ENCODE results near the gene HDHD5. TPM values are rescaled to one million over a fixed set of nuclear protein-coding genes. Genes with fewer than 3 reads are reported as not detected.

The HDHD5 gene
- total and polyA plus RNA-seq, 11 donors: 31.8 to 72.1 (median 49.0) TPM

GRCh38 chr22:17120711-17121232 lies 38.3 kb downstream of the HDHD5 start:
- 0 to 1% (median 0%) methylated on average over 21 to 70 of the region's 70 CpGs for WGBS, 4 donors
- Histone ChIP-seq H3K27ac (peak overlapping the region; percentile 46 to 87 (median 64)), H3K36me3 (no peaks in the 10 kb centered on the region), H3K27me3 (peaks cover 0 to 13% (median 0%) of the 10 kb centered on the region in 9 donors), H3K4me3 (peak overlapping the region; percentile 55 to 79 (median 65)), H3K4me1 (peaks cover 0 to 48% (median 19%) of the 10 kb centered on the region in 12 donors), H3K9me3 (no peaks in the 10 kb centered on the region)
- DNase-seq (peak in 1 of 5 donors; percentile 64), ATAC-seq (peak in 1 of 4 donors; percentile 17)
- intact Hi-C loops (cut with DNase I): loop anchor here in 4 of 10 donors (1.0 to 5.0 kb wide), 6 partner anchors 11 to 52 kb away; partner anchors contain the start of gene HDHD5 (in 2 of the 4)
- TF ChIP-seq CTCF (IDR thresholded peaks at IDR 0.05) (no peak), POLR2A (IDR thresholded peaks at IDR 0.05) (no peak)

DNA sequence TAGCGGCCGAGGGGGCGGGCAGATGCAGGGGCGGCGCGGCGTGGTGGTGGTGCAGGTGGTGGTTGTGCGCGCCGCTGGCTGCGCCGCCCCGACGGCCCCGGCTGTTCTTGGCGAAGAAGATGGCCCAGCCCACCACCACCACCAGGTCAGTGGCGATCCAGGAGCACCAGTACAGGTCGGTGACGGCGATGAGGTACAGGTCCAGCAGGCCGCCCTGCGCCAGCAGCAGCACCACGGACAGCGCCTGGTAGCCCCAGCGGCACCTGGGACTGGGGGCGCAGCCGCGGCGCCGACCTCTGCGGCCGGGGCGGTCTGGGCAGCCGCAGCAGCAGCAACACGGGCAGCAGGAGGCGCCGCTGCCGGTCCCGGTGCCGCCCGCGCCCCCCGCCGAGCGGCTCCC lies 38.8 kb downstream of the HDHD5 start:
- H3K4me3 ChIP-seq: peak overlapping the region in 8 of 12 donors; percentile 16 to 79 (median 63)
- intact Hi-C loops (cut with DNase I): loop anchor here in 4 of 10 donors (2.0 to 5.0 kb wide), 5 partner anchors 37 to 53 kb away; partner anchors contain the start of gene HDHD5 (in 2 of the 4)
- peaks cover 0 to 13% (median 0%) of the 10 kb centered on the region in 9 donors for H3K27me3 ChIP-seq
- peaks cover 0 to 51% (median 19%) of the 10 kb centered on the region in 12 donors for H3K4me1 ChIP-seq
- WGBS, 4 donors: 0 to 4% (median 3%) methylated on average over 18 to 45 of the region's 45 CpGs
- ATAC-seq (peak in 3 of 4 donors; percentile 26 to 59 (median 51)), DNase-seq (peak; percentile 54 to 84 (median 74))
- peak overlapping the region in 1 of 12 donors; percentile 75 for H3K27ac ChIP-seq
- H3K9me3 ChIP-seq: no peaks in the 10 kb centered on the region
- H3K36me3 ChIP-seq: no peaks in the 10 kb centered on the region
- TF ChIP-seq CTCF (IDR thresholded peaks at IDR 0.05) (no peak), POLR2A (IDR thresholded peaks at IDR 0.05) (no peak)

DNA sequence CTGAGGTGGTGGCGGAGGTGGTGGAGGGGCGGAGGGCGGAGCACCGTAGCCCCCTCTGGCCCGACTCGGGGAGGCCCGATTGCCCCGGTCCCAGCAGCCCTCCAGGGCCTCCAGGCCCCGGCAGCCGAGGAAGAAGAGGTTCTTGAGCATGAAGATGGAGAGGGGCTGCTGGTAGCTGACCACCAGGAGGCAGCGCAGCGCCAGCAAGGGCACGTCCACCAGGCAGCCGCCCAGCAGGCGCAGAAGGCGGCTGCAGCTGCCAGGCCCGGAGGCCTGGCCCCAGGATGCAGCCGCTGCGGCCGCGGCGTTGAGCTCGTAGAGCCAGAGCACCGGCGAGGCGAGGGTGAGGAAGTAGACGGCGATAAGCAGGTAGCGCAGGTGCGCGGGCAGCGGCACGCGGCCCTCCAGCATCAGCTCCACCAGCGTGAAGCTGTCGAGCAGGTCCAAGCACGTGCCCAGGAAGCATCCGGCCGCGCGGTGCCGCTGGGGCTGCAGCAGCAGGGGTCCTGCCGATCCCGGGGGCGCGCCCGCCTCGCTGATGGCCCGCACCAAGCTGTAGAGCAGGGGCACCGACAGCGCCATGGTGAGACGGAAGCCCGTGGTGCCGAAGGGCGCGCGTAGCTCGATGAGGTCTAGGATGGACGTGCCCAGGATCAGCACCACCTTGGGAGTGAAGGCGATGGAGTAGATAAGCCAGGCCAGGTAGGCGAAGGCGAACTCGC lies 39.4 kb downstream of the HDHD5 start:
- 39 to 59% (median 43%) methylated on average over 26 to 63 of the region's 63 CpGs for WGBS, 4 donors
- intact Hi-C loops (cut with DNase I): loop anchor here in 6 of 10 donors (2.0 to 5.0 kb wide), 7 partner anchors 38 to 53 kb away; partner anchors contain the start of gene HDHD5 (in 2 of the 6)
- DNase-seq: peak in 2 of 5 donors; percentile 65 to 75
- no peak for TF ChIP-seq POLR2A (IDR thresholded peaks at IDR 0.05)
- peak; percentile 20 to 57 (median 44) for TF ChIP-seq CTCF (IDR thresholded peaks at IDR 0.05)
- Histone ChIP-seq H3K27me3 (peaks cover 0 to 13% (median 0%) of the 10 kb centered on the region in 9 donors), H3K4me3 (peak overlapping the region in 3 of 12 donors; percentile 3 to 74 (median 72)), H3K27ac (no peak overlapping the region), H3K9me3 (no peaks in the 10 kb centered on the region), H3K4me1 (peaks cover 0 to 57% (median 19%) of the 10 kb centered on the region in 12 donors), H3K36me3 (no peaks in the 10 kb centered on the region)
- ATAC-seq: peak in 3 of 4 donors; percentile 31 to 41 (median 32)

- H3K27me3 ChIP-seq: peaks cover 0 to 13% (median 0%) of the 10 kb centered on the region in 9 donors
- H3K36me3 ChIP-seq: no peaks in the 10 kb centered on the region
- H3K27ac ChIP-seq: peak overlapping the region in 1 of 12 donors; percentile 88
- H3K4me1 ChIP-seq: peaks cover 0 to 70% (median 19%) of the 10 kb centered on the region in 12 donors
- WGBS, 4 donors: 72 to 100% (median 74%) methylated on average over 2 to 4 of the region's 4 CpGs
- no peak for DNase-seq
- no peaks in the 10 kb centered on the region for H3K9me3 ChIP-seq
- ATAC-seq: no peak
- intact Hi-C loops (cut with DNase I): loop anchor here in 3 of 10 donors (2.0 to 5.0 kb wide), 2 partner anchors 44 to 54 kb away; no protein-coding TSS in a partner anchor
- no peak overlapping the region for H3K4me3 ChIP-seq
- TF ChIP-seq CTCF (IDR thresholded peaks at IDR 0.05) (no peak), POLR2A (IDR thresholded peaks at IDR 0.05) (no peak)
Measured at GRCh38 chr22:17118342-17118741, 40.7 kb downstream of the HDHD5 start.
